ENCODE results near the gene RAB40C. TPM values are rescaled to one million over a fixed set of nuclear protein-coding genes. Genes with fewer than 3 reads are reported as not detected.

Gene RAB40C
- total and polyA plus RNA-seq, 9 of the 15 experiments (the other 6 are each of a cell fraction or from before 2014, with no cell fraction given) = 0.17 to 23.4 (median 8.7) TPM

DNA sequence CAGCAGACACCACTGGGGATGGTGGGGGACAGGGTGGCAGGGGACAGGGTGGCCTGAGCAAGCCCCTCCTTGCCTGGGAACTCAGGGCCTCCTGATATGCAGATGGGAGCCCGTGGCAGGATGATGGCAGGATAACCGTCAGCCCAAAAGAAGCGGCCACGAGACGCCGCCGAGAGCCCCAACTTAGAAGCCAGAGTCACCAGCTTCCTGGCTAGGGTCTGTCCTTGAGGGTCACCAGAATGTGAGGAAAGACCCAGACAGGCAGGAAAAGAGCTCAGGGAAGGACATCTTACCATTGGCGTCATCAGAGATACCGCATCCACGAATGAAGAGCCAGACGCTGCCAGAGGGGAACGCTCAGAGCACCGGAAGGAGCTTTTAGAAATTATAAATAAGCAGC lies 19.4 kb downstream of the RAB40C start:
- Histone ChIP-seq H3K4me2 (ENCODE audit: insufficient read depth, low read length) (no peak overlapping the region), H2AFZ (ENCODE audit: low read depth, low read length) (no peak overlapping the region), H3K27me3 (ENCODE audit: control insufficient read depth in 2 of 2, insufficient read depth in 2 of 2, low read length in 2 of 2) (no peaks in the 10 kb centered on the region), H3K4me3 (no peak overlapping the region), H3K27ac (ENCODE audit: extremely low read depth, low read depth, low read length) (no peak overlapping the region), H3K9ac (ENCODE audit: insufficient read depth in 1 of 2, low read depth in 2 of 2, low read length in 2 of 2) (no peak overlapping the region), H3K36me3 (ENCODE audit: control insufficient read depth, insufficient read depth, low read length) (peaks cover 7% of the 10 kb centered on the region; the same call in 1 of the 3 replicates), H3K9me3 (replicated peaks; ENCODE audit: control insufficient read depth, insufficient read depth, low read depth, low read length) (peaks cover 4% of the 10 kb centered on the region; the same call in 1 of the 2 replicates), H3K79me2 (ENCODE audit: control insufficient read depth, insufficient read depth, low read length) (peaks cover 30% of the 10 kb centered on the region), H4K20me1 (replicated peaks; ENCODE audit: control insufficient read depth, insufficient read depth, low read length) (no peaks in the 10 kb centered on the region), H3K9me1 (ENCODE audit: control insufficient read depth, insufficient read depth, low read length) (no peaks in the 10 kb centered on the region), H3K4me1 (replicated peaks in 1 of 2; ENCODE audit: control insufficient read depth in 2 of 2, insufficient read depth in 2 of 2, low read length in 2 of 2) (peaks cover 0 to 26% of the 10 kb centered on the region in 2 experiments; a peak in 2 of 5 replicates)
- ChIA-PET CTCF (ENCODE audit: low intra/inter-chr PET ratio) (no interaction called here), POLR2A (interaction anchor here (0.6 to 1.1 kb wide), 3 partner anchors 13 to 16 kb away, joined by 3 to 7 read pairs (median 5); no protein-coding TSS in a partner anchor)
- DNase-seq (ENCODE audit: extremely low read depth in 1 of 4, low spot score in 3 of 4) (no peak), FAIRE-seq (no peak), ATAC-seq (no peak)
- TF ChIP-seq, protein P1, sequence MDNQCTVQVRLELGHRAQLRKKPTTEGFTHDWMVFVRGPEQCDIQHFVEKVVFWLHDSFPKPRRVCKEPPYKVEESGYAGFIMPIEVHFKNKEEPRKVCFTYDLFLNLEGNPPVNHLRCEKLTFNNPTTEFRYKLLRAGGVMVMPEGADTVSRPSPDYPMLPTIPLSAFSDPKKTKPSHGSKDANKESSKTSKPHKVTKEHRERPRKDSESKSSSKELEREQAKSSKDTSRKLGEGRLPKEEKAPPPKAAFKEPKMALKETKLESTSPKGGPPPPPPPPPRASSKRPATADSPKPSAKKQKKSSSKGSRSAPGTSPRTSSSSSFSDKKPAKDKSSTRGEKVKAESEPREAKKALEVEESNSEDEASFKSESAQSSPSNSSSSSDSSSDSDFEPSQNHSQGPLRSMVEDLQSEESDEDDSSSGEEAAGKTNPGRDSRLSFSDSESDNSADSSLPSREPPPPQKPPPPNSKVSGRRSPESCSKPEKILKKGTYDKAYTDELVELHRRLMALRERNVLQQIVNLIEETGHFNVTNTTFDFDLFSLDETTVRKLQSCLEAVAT (IDR thresholded peaks at IDR 0.05) = no peak
- no peak for TF ChIP-seq EHMT2 (IDR thresholded peaks at IDR 0.05)
- no peak for TF ChIP-seq ZNF347 (CRISPR knock-in tag; IDR thresholded peaks at IDR 0.05; ENCODE audit: low read depth)
- no peak for TF ChIP-seq RBM14 (IDR thresholded peaks at IDR 0.05; ENCODE audit: borderline replicate concordance, insufficient read depth, low read depth, low read length)
- in situ Hi-C loops (cut with MboI) = no loop called here
- 83% methylated on average over 9 of the region's 13 CpGs for WGBS (ENCODE audit: insufficient coverage, low coverage, missing lambda C conversion rate)
- intact Hi-C loops (cut with micrococcal nuclease) = no loop called here
- BruUV-seq (replicated peaks) = no TSS peak
